IgD-negative memory B cell (primary cell): ENCODE data around the gene CAPN5. TPM values are rescaled to one million over a fixed set of nuclear protein-coding genes. Genes with fewer than 3 reads are reported as not detected.

Source experiments
- H3K27ac Mint-ChIP-seq, 3 donors: one replicate each; pipeline ENCODE4 v1.8.0; 2020 to 2022; ENCODE audit warnings: mild to moderate bottlenecking in 3 of 3, mixed read lengths in 3 of 3, moderate library complexity in 1 of 3
- H3K27me3 Mint-ChIP-seq: one replicate; pipeline ENCODE4 v1.8.0; 2021; ENCODE audit warnings: mixed read lengths
- H3K36me3 Mint-ChIP-seq: one replicate; pipeline ENCODE4 v1.8.0; 2020; ENCODE audit warnings: mild to moderate bottlenecking, mixed read lengths
- H3K4me1 Mint-ChIP-seq, 3 donors: one replicate each; pipeline ENCODE4 v1.8.0; 2020 to 2022; ENCODE audit warnings: mixed read lengths in 3 of 3, mild to moderate bottlenecking in 1 of 3
- H3K4me3 Mint-ChIP-seq, 4 donors: one replicate each; pipeline ENCODE4 v1.8.0; 2020 to 2022; ENCODE audit warnings: mild to moderate bottlenecking in 4 of 4, mixed read lengths in 4 of 4, moderate library complexity in 3 of 4
- H3K9me3 Mint-ChIP-seq, 3 donors: one replicate each; pipeline ENCODE4 v1.8.0; 2020 to 2021; ENCODE audit warnings: mixed read lengths in 3 of 3, mild to moderate bottlenecking in 1 of 3
- polyA plus RNA-seq: library from polyadenylated mRNA; unstranded; fragments of 300-500 nt; fragmentation: Illumina TruSeq; gene quantifications from one replicate; pipeline ENCODE4 v1.2.3, GENCODE V29; 2021

The CAPN5 gene
- polyA plus RNA-seq, 1 donor from 2014 or later = 1.1 TPM

GRCh38 chr11:77138106-77138649 lies 71.4 kb downstream of the CAPN5 start:
- H3K9me3 Mint-ChIP-seq = peaks cover 0 to 6% (median 0%) of the 10 kb centered on the region in 3 donors
- no peak overlapping the region for H3K4me3 Mint-ChIP-seq
- H3K4me1 Mint-ChIP-seq = peaks cover 0 to 5% (median 1%) of the 10 kb centered on the region in 3 donors
- no peak overlapping the region for H3K27ac Mint-ChIP-seq
- H3K36me3 Mint-ChIP-seq = no peaks in the 10 kb centered on the region
- H3K27me3 Mint-ChIP-seq = peaks cover 21% of the 10 kb centered on the region

- Mint-ChIP-seq H3K27ac (peak overlapping the region in 1 of 3 donors; percentile 30), H3K4me3 (no peak overlapping the region)
Measured at GRCh38 chr11:77139201-77139600, 72.4 kb downstream of the CAPN5 start.

GRCh38 chr11:77140231-77140851 lies 73.6 kb downstream of the CAPN5 start:
- H3K36me3 Mint-ChIP-seq = no peaks in the 10 kb centered on the region
- H3K27me3 Mint-ChIP-seq = peaks cover 20% of the 10 kb centered on the region

More at GRCh38 chr11:77139201-77139600, 72.4 kb downstream of the CAPN5 start:
- Mint-ChIP-seq H3K9me3 (no peaks in the 10 kb centered on the region), H3K4me1 (peaks cover 0 to 5% (median 1%) of the 10 kb centered on the region in 3 donors), H3K36me3 (no peaks in the 10 kb centered on the region), H3K27me3 (peaks cover 20% of the 10 kb centered on the region)

GRCh38 chr11:77141034-77141433 lies 74.3 kb downstream of the CAPN5 start:
- Mint-ChIP-seq H3K9me3 (no peaks in the 10 kb centered on the region), H3K36me3 (no peaks in the 10 kb centered on the region), H3K27me3 (peaks cover 20% of the 10 kb centered on the region), H3K4me1 (peaks cover 0 to 3% (median 1%) of the 10 kb centered on the region in 3 donors), H3K27ac (no peak overlapping the region), H3K4me3 (no peak overlapping the region)

More at GRCh38 chr11:77140231-77140851, 73.6 kb downstream of the CAPN5 start:
- H3K9me3 Mint-ChIP-seq = no peaks in the 10 kb centered on the region
- no peak overlapping the region for H3K4me3 Mint-ChIP-seq
- peaks cover 0 to 3% (median 1%) of the 10 kb centered on the region in 3 donors for H3K4me1 Mint-ChIP-seq
- no peak overlapping the region for H3K27ac Mint-ChIP-seq

GRCh38 chr11:77141475-77141874 lies 74.7 kb downstream of the CAPN5 start:
- Mint-ChIP-seq H3K36me3 (no peaks in the 10 kb centered on the region), H3K4me3 (no peak overlapping the region), H3K9me3 (no peaks in the 10 kb centered on the region), H3K4me1 (peaks cover 0 to 3% (median 1%) of the 10 kb centered on the region in 3 donors), H3K27me3 (peaks cover 18% of the 10 kb centered on the region), H3K27ac (peak overlapping the region in 1 of 3 donors; percentile 18)

- Mint-ChIP-seq H3K4me1 (peaks cover 3 to 5% (median 3%) of the 10 kb centered on the region in 3 donors), H3K27me3 (peaks cover 17% of the 10 kb centered on the region), H3K27ac (no peak overlapping the region)
Measured at GRCh38 chr11:77142091-77142975, 75.6 kb downstream of the CAPN5 start.

GRCh38 chr11:77143405-77144020 lies 76.7 kb downstream of the CAPN5 start:
- Mint-ChIP-seq H3K27ac (no peak overlapping the region), H3K36me3 (no peaks in the 10 kb centered on the region), H3K27me3 (peaks cover 22% of the 10 kb centered on the region), H3K9me3 (no peaks in the 10 kb centered on the region), H3K4me3 (no peak overlapping the region), H3K4me1 (peaks cover 4 to 9% (median 5%) of the 10 kb centered on the region in 3 donors)

More at GRCh38 chr11:77142091-77142975, 75.6 kb downstream of the CAPN5 start:
- no peak overlapping the region for H3K4me3 Mint-ChIP-seq
- no peaks in the 10 kb centered on the region for H3K36me3 Mint-ChIP-seq
- H3K9me3 Mint-ChIP-seq = no peaks in the 10 kb centered on the region

GRCh38 chr11:77144196-77144856 lies 77.6 kb downstream of the CAPN5 start:
- Mint-ChIP-seq H3K36me3 (no peaks in the 10 kb centered on the region), H3K9me3 (no peaks in the 10 kb centered on the region), H3K27me3 (peaks cover 17% of the 10 kb centered on the region), H3K4me3 (no peak overlapping the region), H3K4me1 (peaks cover 4 to 7% (median 5%) of the 10 kb centered on the region in 3 donors), H3K27ac (no peak overlapping the region)

- Mint-ChIP-seq H3K4me1 (peaks cover 4 to 7% (median 5%) of the 10 kb centered on the region in 3 donors), H3K36me3 (no peaks in the 10 kb centered on the region)
Measured at GRCh38 chr11:77144857-77145428, 78.2 kb downstream of the CAPN5 start.

GRCh38 chr11:77146261-77147035 lies 79.7 kb downstream of the CAPN5 start:
- Mint-ChIP-seq H3K36me3 (no peaks in the 10 kb centered on the region), H3K27ac (peak overlapping the region in 1 of 3 donors; percentile 40), H3K4me3 (peak overlapping the region in 1 of 4 donors; percentile 75), H3K27me3 (peaks cover 18% of the 10 kb centered on the region), H3K9me3 (no peaks in the 10 kb centered on the region), H3K4me1 (peaks cover 4 to 7% (median 5%) of the 10 kb centered on the region in 3 donors)

More at GRCh38 chr11:77144857-77145428, 78.2 kb downstream of the CAPN5 start:
- Mint-ChIP-seq H3K27ac (no peak overlapping the region), H3K4me3 (peak overlapping the region in 1 of 4 donors; percentile 45), H3K27me3 (peaks cover 13% of the 10 kb centered on the region), H3K9me3 (no peaks in the 10 kb centered on the region)

GRCh38 chr11:77147036-77147315 lies 80.2 kb downstream of the CAPN5 start:
- Mint-ChIP-seq H3K4me1 (peaks cover 4 to 7% (median 5%) of the 10 kb centered on the region in 3 donors), H3K9me3 (no peaks in the 10 kb centered on the region), H3K27me3 (peaks cover 18% of the 10 kb centered on the region), H3K27ac (no peak overlapping the region), H3K36me3 (no peaks in the 10 kb centered on the region), H3K4me3 (peak overlapping the region in 1 of 4 donors; percentile 76)

GRCh38 chr11:77147668-77148321 lies 81.0 kb downstream of the CAPN5 start:
- Mint-ChIP-seq H3K27me3 (peaks cover 20% of the 10 kb centered on the region), H3K4me1 (peaks cover 4 to 7% (median 5%) of the 10 kb centered on the region in 3 donors), H3K36me3 (no peaks in the 10 kb centered on the region), H3K4me3 (peak overlapping the region in 3 of 4 donors; percentile 61 to 85 (median 71)), H3K9me3 (no peaks in the 10 kb centered on the region), H3K27ac (no peak overlapping the region)
